MM.1S (cell line): ENCODE results near the gene KLHL14.
"Not testable (repeated sequence)": the region's sequence is repeated elsewhere in the genome, so short reads cannot be mapped to it uniquely, and the experiment has no call there.

Source experiments
- CTCF ChIP-seq: fragments of 300-600 bp; sonication (generic); IDR thresholded peaks from 2 replicates; pipeline ENCODE4 v1.5.1; 2016; ENCODE audit warnings: antibody characterized with exemption, low read length, mixed read lengths
- EZH2 ChIP-seq: fragments of 300-600 bp; sonication (generic); optimal IDR thresholded peaks from 2 replicates; pipeline ENCODE3; 2017; ENCODE audit warnings: low read depth, mild to moderate bottlenecking, antibody characterized with exemption, low read length, mixed read lengths

- TF ChIP-seq CTCF, EZH2: not testable (repeated sequence)
Measured at GRCh38 chr18:32637659-32638058, 135.2 kb downstream of the KLHL14 start.
